Left lung (tissue), 10 donors: ENCODE results near the gene FOS. TPM values are rescaled to one million over a fixed set of nuclear protein-coding genes. Genes with fewer than 3 reads are reported as not detected.

Source experiments
- ATAC-seq: fragments of 200-7000 bp; cut with Tn5 transposase; one replicate; pipeline ENCODE4 v1.9.1; 2020; ENCODE audit warnings: moderate library complexity
- DNase-seq, 4 donors: peaks; one replicate each; pipeline ENCODE4 v3.0.0-alpha.2; 2013 to 2020
- H3K27ac ChIP-seq, 2 donors: fragments of 200-600 bp; sonication (generic) in 1 of 2; one replicate each; pipeline versions ENCODE4 v1.5.0 to v1.8.0; 2020 to 2021
- H3K27me3 ChIP-seq, 2 donors: fragments of 200-600 bp; sonication (generic) in 1 of 2; one replicate each; pipeline versions ENCODE4 v1.5.0 to v1.8.0; 2020 to 2021
- H3K36me3 ChIP-seq, 2 donors: fragments of 200-600 bp; sonication (generic) in 1 of 2; one replicate each; pipeline versions ENCODE4 v1.5.0 to v1.8.0; 2020 to 2021
- H3K4me1 ChIP-seq, 2 donors: fragments of 200-600 bp; one replicate each; pipeline ENCODE4 v1.8.0; 2021
- H3K4me3 ChIP-seq, 2 donors: fragments of 200-600 bp; sonication (generic) in 1 of 2; one replicate each; pipeline versions ENCODE4 v1.5.0 to v1.8.0; 2020 to 2021; ENCODE audit warnings: mild to moderate bottlenecking in 1 of 2
- H3K9me3 ChIP-seq, 2 donors: fragments of 200-600 bp; sonication (generic) in 1 of 2; one replicate each; pipeline versions ENCODE4 v1.5.0 to v1.8.0; 2020 to 2021
- CTCF ChIP-seq, 2 donors: fragments of 200-600 bp; sonication (generic) in 1 of 2; IDR thresholded peaks; one replicate each; pipeline versions ENCODE4 v1.5.0 to v1.8.0; 2021; ENCODE audit warnings: antibody characterized with exemption in 2 of 2
- intact Hi-C, 2 donors: fragments of 100-400 bp; cut with DNase I; formaldehyde crosslinking; loops; one replicate each; pipeline versions ENCODE4 v1.11.2 to v1.14.2; 2022
- polyA plus RNA-seq, 6 donors: library from polyadenylated mRNA; unstranded; fragments of 120-200 nt; gene quantifications; one replicate each; pipeline ENCODE4 v1.2.1, GENCODE V29; 2013; ENCODE audit not compliant: insufficient read length in 6 of 6
- total RNA-seq, 2 donors: library from RNA; stranded (reverse); fragmentation: NEBNext Ultra II Directional; extraction: Animal tissue kit (Norgen Biotek cat#: 25700); gene quantifications; one replicate each; pipeline ENCODE4 v1.2.1, GENCODE V29; 2021
- donor health status: DM: no; HTN: yes; CAD: no.
- donor health status: DM: no; HTN: no; CAD: no.

The FOS gene
- total and polyA plus RNA-seq, 8 donors: 57.9 to 3,242 (median 701) TPM

GRCh38 chr14:75311356-75311755 lies 32.7 kb downstream of the FOS start:
- H3K4me3 ChIP-seq: no peak overlapping the region
- peaks cover 5 to 50% of the 10 kb centered on the region in 2 donors for H3K4me1 ChIP-seq
- no peaks in the 10 kb centered on the region for H3K36me3 ChIP-seq
- no peak for TF ChIP-seq CTCF (IDR thresholded peaks at IDR 0.05)
- intact Hi-C loops: loop anchor here in 1 of 2 donors (2.0 kb wide), 1 partner anchor 177 kb away; no protein-coding TSS in a partner anchor
- no peak for ATAC-seq
- H3K27me3 ChIP-seq: no peaks in the 10 kb centered on the region
- peak overlapping the region in 1 of 2 donors; percentile 80 for H3K27ac ChIP-seq
- no peaks in the 10 kb centered on the region for H3K9me3 ChIP-seq
- DNase-seq: peak in 1 of 4 donors; percentile 30

DNA sequence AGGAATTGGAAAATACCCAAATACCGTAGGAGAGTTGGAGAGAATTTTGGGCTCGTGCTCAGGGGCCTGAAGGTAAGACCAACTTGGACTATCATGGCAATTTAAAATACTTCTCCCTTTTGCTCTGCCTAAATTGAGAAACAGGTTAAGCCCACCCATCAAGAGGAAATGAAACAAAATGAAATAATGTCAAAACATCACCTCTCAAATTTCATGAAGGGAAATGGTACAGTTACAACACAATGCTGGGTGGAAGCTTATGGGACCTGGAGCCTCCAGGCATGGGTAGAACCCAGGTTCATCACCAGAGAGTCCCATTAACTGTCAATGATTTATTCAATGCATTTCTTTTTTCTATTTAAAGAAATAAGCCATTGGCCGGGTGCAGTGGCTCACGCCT lies 33.7 kb downstream of the FOS start:
- H3K36me3 ChIP-seq: no peaks in the 10 kb centered on the region
- no peak for TF ChIP-seq CTCF (IDR thresholded peaks at IDR 0.05)
- no peak for DNase-seq
- H3K27me3 ChIP-seq: no peaks in the 10 kb centered on the region
- H3K4me1 ChIP-seq: peaks cover 5 to 50% of the 10 kb centered on the region in 2 donors
- intact Hi-C loops: no loop called here
- H3K9me3 ChIP-seq: no peaks in the 10 kb centered on the region
- H3K4me3 ChIP-seq: no peak overlapping the region
- peak overlapping the region in 1 of 2 donors; percentile 80 for H3K27ac ChIP-seq
- ATAC-seq: no peak

GRCh38 chr14:75313294-75313693 lies 34.7 kb downstream of the FOS start:
- no peaks in the 10 kb centered on the region for H3K36me3 ChIP-seq

DNA sequence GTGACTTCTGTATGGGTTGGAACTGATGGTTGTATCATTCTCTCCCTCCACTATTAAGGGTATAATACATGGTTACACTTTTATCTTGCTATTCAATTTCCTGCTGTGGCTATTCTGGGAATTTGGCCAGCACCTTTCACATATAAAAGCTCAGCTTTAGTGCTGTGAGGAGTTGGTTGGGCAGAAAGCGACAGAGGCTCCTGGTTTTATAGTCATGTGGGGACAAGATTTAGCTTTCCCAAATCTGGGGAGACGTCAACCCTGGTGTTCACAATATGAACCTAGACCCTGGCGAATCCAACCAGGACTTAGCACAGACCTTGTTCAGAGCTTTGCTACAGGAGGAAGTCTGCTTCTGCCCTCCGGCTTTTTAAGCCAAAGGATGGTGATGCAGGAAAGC lies 36.5 kb downstream of the FOS start:
- Histone ChIP-seq H3K9me3 (no peaks in the 10 kb centered on the region), H3K27ac (no peak overlapping the region), H3K4me1 (peaks cover 5 to 44% of the 10 kb centered on the region in 2 donors), H3K36me3 (no peaks in the 10 kb centered on the region), H3K4me3 (no peak overlapping the region), H3K27me3 (no peaks in the 10 kb centered on the region)
- TF ChIP-seq CTCF (IDR thresholded peaks at IDR 0.05): no peak
- DNase-seq (peak in 1 of 4 donors; percentile 76), ATAC-seq (peak; percentile 14)
- intact Hi-C loops: no loop called here

More at GRCh38 chr14:75313294-75313693, 34.7 kb downstream of the FOS start:
- DNase-seq (no peak), ATAC-seq (no peak)
- peak overlapping the region in 1 of 2 donors; percentile 80 for H3K27ac ChIP-seq
- peaks cover 5 to 43% of the 10 kb centered on the region in 2 donors for H3K4me1 ChIP-seq
- H3K9me3 ChIP-seq: no peaks in the 10 kb centered on the region
- H3K4me3 ChIP-seq: no peak overlapping the region
- no peak for TF ChIP-seq CTCF (IDR thresholded peaks at IDR 0.05)
- H3K27me3 ChIP-seq: no peaks in the 10 kb centered on the region
- intact Hi-C loops: no loop called here

DNA sequence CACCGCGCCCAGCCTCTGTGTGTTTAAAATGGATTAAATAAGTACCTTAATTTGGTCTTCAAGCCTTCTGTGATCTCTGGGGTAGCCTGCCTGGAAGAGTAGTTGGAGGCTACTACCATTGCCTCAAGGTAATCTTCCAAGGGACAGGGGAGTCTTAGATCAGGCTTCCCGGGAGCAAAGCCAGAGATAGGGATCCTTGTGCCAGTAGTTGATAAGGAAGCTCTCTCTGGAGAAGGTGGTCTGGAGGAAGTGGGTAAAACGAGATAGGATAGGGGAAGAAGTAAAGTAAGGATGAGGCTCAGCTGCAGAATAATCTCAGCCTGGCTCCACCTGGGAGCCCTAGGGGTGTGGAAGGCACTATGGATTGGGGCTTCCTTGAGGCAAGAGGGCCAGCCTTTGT lies 38.5 kb downstream of the FOS start:
- Histone ChIP-seq H3K4me1 (peaks cover 0 to 39% of the 10 kb centered on the region in 2 donors), H3K9me3 (no peaks in the 10 kb centered on the region), H3K4me3 (no peak overlapping the region), H3K27me3 (no peaks in the 10 kb centered on the region), H3K36me3 (no peaks in the 10 kb centered on the region), H3K27ac (no peak overlapping the region)
- no peak for ATAC-seq
- DNase-seq: no peak
- intact Hi-C loops: no loop called here
- TF ChIP-seq CTCF (IDR thresholded peaks at IDR 0.05): no peak
